Measurements from ENCODE around the gene SLC25A22.

DNA sequence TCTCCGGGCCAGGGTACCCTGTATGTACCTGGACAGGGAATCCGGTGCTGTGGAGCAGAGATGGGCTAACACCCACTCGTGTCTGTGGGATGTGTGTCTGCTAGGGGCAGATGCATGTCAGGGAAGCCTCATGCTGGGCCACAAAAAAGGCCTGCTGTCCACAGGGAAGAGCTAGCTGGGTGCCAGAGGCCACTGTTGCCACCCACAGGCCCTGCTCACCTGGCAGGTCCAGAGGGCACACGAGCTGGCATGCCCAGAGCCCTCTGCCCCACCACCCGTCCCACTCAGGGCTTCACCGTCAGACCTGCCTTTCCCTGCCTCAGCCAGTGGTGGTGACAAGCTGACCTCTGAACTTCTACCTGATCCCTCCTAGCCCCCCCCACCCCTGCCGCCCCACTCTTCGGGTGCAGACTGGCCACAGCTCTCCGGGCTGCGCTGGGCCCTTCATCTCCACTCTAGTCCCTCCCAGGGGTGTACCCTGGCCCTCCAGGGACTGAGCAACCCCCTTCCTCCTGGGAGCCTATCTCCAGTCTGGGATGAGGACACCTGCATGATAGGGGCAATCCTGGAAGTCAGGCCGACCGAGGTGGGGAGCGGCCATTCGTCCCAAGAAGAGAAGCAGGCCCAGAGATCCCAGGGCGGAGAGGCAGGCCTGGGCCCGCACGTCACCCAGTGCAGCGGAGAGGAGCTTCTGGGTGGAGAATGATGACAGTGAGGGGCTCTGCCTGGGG, 1.4 kb downstream of the SLC25A22 start:
- TF ChIP-seq POLR2AphosphoS5 (IDR thresholded peaks at IDR 0.05) (no peak), POLR2A (IDR thresholded peaks at IDR 0.05) (no peak)
- TF ChIP-seq, protein P1, sequence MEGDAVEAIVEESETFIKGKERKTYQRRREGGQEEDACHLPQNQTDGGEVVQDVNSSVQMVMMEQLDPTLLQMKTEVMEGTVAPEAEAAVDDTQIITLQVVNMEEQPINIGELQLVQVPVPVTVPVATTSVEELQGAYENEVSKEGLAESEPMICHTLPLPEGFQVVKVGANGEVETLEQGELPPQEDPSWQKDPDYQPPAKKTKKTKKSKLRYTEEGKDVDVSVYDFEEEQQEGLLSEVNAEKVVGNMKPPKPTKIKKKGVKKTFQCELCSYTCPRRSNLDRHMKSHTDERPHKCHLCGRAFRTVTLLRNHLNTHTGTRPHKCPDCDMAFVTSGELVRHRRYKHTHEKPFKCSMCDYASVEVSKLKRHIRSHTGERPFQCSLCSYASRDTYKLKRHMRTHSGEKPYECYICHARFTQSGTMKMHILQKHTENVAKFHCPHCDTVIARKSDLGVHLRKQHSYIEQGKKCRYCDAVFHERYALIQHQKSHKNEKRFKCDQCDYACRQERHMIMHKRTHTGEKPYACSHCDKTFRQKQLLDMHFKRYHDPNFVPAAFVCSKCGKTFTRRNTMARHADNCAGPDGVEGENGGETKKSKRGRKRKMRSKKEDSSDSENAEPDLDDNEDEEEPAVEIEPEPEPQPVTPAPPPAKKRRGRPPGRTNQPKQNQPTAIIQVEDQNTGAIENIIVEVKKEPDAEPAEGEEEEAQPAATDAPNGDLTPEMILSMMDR (IDR thresholded peaks at IDR 0.05 in 8 of 11, conservative IDR thresholded peaks at IDR 0.05 in 3 of 11) = no peak

All from spleen (tissue), 7 donors.